ENCODE data around the gene KRTAP12-1. TPM values are rescaled to one million over a fixed set of nuclear protein-coding genes. Genes with fewer than 3 reads are reported as not detected.
"Not testable (repeated sequence)": the region's sequence is repeated elsewhere in the genome, so short reads cannot be mapped to it uniquely, and the experiment has no call there.

The KRTAP12-1 gene
- total RNA-seq, 1 experiment from 2014 or later = not detected

DNA sequence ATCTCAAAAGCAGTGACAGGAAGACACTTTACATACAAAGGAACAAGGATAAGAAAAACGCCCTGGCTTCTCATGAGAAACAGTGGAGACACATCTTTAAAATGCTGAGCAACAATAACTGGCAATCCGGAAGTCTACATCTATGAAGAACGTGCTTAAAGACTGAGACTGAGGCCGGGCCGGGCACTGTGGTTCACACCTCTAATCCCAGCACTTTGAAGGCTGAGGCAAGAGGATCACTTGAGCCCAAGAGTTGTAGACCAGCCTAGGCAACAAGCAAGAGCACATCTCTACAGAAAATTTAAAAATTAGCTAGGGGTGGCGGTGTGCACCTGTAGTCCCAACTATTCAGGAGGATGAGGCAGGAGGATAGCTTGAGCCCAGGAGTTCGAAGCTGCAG, 2.1 kb upstream of the KRTAP12-1 start:
- in situ Hi-C loops (cut with HindIII; ENCODE audit: low sequenced_read_pairs) = no loop called here
- no peak for DNase-seq (ENCODE audit: low spot score)

DNA sequence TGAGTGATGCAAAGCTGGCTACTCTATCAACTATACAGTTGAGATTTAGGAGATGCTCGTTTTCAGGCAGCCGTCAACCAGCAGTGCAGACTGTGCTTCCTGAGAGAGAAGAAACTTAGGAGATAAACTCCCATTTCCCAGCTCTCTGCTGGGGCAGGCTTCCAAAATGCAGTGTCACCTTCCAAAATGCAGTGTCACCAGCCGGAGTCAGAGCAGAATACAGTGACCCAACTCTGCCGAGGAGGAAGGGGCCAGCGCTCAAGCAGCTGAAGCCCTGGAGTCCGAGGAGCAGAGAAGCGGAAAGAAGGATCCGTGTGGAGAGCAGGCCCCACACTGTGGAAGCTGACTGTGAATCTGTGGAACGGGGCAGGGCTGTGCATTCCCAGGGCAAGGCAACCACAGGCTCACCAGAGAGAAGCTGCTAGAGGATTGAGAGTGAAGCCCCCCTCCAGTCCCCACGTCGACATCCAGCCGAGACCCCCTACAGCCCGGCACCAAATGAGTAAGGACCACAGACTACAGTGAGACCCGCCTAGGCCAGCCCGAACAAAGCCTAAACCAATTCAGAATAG, 703 bp upstream of the KRTAP12-1 start:
- DNase-seq (ENCODE audit: low spot score) = no peak
- in situ Hi-C loops (cut with HindIII; ENCODE audit: low sequenced_read_pairs) = no loop called here

DNA sequence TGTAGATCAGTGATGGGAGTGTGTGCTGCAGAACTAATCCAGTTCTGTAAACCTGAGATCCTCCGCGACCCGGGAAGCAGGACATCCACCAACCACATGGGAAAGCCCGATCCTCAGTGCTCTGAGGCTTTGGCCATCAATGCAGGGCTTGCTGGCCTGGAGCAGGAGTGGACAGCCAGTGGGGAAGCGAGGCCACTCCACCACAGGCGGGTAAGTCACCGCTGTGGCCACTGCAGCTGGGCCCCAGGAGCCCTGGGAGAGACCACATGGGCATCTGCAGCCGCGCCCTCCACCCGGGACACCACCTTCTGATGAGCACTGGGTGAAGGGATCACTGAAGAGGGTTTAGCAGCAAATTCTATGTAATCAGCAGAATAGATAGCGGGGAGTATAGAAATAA, 811 bp downstream of the KRTAP12-1 start:
- DNase-seq (ENCODE audit: low spot score) = no peak
- in situ Hi-C loops (cut with HindIII; ENCODE audit: low sequenced_read_pairs) = no loop called here

DNA sequence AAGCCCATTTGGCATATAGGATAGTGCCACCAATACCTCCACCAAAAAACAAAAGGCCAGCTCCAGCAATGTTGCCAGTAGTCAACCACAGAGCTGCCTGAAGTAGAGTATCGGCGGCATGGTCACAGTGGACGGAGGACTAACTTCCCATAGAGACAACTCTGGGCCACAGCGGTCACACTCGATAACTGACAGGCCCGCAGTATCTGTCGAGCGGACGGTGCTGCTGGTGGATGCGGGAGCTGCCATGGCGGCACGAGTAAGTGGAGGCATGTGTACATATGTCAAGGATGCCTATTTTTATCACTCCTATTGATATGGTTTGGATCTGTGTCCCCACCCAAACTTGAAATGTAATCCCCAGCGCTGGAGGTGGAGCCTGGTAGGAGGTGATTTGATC, 4.1 kb downstream of the KRTAP12-1 start:
- DNase-seq (ENCODE audit: low spot score) = no peak

DNA sequence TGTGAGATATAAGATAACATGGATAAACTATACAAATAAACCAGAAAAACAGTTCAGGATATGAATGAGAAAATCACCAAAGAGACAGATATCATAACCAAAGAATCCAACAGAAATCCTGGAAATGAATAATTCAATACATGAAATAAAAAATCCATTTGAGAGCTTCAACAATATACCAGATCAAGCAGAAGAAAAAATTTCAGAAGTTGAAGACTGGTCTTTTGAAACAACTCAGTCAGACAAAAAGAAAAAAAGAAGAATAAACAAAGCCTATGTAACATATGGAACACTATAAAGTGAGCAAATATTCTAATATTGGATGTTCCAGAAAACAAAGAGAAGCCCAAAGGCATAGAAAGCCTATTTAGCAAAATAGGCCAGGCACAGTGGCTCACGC, 10.1 kb downstream of the KRTAP12-1 start:
- in situ Hi-C loops (cut with HindIII; ENCODE audit: low sequenced_read_pairs) = no loop called here
- no peak for DNase-seq (ENCODE audit: low spot score)

More for the DNA sequence above, 4.1 kb downstream of the KRTAP12-1 start:
- in situ Hi-C loops (cut with HindIII; ENCODE audit: low sequenced_read_pairs) = no loop called here

DNA sequence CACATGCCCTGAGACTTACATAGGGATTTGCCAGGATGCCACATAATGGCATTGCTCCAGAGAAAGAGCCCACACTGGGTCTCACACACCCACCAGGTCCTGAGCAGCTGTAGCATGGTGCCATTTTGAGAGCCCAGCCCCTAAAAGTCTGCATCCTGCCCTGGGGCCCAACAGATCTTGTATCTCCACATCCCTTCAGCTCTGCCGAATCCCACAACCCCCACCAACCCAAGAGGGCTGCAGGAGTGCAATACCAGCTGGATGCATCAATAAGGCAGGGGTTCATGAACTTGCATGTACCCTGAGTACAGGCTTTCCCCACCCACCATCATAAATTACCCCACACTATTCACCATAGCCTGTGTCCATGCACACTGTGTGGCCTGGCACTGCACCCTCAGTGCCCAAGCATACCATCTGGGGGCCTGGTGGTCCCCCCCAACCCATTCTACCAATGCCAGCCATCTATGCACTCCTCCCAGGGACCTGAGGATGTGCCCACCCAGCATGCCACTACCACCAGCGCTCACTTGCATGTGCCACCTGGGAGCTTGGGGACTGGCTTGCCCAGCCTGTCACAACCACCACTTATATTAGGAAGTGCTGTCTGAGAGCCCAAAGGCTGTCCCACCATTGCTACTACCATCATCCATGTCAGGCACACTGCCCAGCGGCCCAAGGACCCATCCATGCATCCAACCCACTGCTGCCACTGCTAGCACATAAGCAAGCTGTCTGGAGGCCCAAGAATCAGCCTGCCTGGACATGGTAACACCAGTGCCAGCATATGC, 11.1 kb downstream of the KRTAP12-1 start:
- in situ Hi-C loops (cut with HindIII; ENCODE audit: low sequenced_read_pairs) = no loop called here
- DNase-seq (ENCODE audit: low spot score) = no peak

DNA sequence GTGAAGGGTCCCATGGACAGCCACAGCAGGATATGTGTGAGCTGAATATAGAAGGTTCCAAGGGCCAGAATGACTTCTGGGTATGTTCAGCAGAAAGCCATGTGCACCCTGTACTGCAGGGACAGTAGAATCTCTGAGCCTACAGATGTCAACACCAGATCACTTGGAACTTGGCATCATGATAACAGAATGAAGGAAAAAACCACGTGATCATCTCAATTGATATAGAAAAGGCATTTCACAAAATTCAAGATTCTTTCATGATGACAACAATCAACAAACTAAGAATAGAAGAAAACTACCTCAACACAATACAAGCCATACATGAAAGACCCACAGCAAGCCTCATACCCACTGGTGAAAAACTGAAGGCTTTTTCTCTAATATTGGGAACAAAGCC, 14.4 kb downstream of the KRTAP12-1 start:
- DNase-seq (ENCODE audit: low spot score) = no peak
- in situ Hi-C loops (cut with HindIII; ENCODE audit: low sequenced_read_pairs) = no loop called here

DNA sequence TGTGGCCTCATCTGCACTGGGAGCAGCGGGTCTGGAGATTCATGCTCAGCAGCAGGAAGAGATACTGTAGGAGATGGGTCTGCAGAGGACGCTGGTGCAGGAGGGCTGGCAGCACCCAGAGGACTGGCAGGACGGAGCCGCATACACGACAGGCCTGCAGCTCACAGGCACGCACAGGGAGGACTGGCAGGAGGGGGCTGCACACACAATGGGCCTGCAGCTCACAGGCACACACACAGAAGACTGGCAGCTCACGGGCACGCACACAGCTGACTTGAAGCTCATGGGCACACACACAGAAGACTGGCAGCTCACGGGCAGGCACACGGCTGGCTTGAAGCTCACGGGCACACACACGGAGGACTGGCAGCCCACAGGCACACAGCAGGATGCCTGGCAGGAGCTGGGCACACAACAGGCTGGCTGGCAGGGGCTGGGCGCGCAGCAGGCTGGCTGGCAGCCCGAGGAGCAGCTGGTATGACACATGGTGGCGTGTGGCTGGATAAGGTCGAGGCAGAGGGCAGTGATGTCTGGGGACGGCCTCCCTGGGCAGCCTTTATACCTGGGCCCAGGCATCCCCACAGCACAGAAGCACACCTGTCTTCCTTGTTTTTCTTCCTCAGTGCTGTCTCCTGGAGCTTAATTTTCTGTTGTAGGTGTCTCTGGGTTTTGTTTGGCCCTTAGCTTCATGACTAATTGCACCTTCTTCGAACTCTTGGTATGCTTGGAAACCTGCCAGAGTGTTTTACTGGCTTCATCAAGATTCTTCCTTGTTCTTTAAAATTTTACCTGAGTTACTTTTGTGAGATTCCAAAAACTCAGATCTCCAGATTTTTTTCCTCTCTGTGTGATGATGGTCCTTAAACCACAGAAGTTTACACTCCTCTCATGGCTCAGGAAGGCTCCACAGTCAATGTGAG, 15.3 kb downstream of the KRTAP12-1 start, which contains the start of gene KRTAP12-2:
TSS of gene KRTAP12-2 (minus strand) at position 527 of the 920 bp plus-strand sequence. CDS start at position 486, 41 bp downstream.
- in situ Hi-C loops (cut with HindIII; ENCODE audit: low sequenced_read_pairs) = no loop called here
- DNase-seq (ENCODE audit: low spot score) = peak; percentile 1

DNA sequence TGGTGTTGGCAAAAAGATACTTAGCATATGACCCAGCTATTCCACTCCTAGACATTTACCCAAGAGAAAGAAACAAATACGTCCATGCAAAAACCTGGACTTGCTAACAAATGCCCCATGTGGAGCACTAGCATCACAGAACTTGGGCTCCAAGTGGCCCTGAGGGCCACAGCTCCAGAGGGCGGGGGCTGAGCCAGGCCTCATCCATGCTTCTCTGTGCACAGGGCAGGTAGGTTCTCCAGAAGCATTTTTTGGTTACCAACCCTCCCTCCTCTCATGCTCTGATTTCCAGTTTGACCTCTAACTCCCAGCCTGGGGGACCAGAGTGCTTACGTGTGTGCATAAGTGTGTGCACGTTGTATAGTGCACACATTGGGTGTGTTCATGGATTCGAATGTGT, 17.3 kb downstream of the KRTAP12-1 start:
- in situ Hi-C loops (cut with HindIII; ENCODE audit: low sequenced_read_pairs) = no loop called here
- DNase-seq (ENCODE audit: low spot score) = no peak

DNA sequence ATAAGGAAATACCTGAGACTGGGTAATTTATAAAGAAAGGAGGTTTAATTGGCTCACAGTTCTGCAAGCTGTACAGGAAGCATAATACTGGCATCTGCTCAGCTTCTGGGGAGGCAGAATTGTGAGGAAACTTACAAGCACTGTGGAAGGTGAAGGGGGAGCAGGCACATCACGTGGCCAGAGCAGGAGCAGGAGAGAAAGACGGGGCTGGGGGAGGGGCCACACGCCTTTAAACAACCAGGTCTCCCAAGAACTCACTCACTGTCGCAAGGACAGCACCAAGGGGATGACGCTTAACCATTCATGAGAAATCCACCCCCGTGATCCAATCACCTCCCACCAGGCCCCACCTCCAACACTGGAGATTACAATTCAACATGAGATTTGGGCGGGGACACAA, 20.4 kb downstream of the KRTAP12-1 start:
- DNase-seq (ENCODE audit: low spot score); in situ Hi-C loops (cut with HindIII; ENCODE audit: low sequenced_read_pairs): not testable (repeated sequence)

DNA sequence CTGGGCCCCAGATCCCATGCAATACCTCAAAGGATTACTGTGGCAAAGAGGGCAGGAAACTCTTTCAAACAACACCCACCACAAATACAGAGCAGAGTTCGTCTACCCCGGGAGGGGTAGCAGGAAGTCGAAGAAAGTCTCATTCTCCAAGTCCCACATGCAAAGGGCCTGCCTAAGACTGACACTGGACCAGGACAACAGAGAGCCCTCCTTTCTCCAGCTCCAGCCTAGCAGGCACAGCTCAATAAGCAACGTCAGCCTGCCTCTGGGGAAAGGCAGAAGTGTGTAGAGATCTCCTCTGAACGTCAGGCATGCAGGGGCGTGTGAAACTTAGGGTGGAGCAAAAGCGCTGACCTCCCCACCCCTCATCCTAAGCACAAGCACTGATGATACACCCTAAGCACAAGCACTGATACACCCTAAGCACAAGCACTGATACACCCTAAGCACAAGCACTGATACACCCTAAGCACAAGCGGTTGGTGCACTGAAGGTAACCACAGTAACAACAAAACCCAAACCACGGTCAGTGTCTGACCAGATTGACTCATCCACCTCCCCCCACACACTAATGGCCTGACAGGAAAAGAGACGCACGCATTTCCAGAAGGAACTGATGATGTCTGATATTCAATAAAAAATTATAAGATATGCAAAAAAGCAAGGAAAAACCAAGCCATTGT, 22.9 kb downstream of the KRTAP12-1 start:
- in situ Hi-C loops (cut with HindIII; ENCODE audit: low sequenced_read_pairs) = no loop called here
- DNase-seq (ENCODE audit: low spot score) = no peak

DNA sequence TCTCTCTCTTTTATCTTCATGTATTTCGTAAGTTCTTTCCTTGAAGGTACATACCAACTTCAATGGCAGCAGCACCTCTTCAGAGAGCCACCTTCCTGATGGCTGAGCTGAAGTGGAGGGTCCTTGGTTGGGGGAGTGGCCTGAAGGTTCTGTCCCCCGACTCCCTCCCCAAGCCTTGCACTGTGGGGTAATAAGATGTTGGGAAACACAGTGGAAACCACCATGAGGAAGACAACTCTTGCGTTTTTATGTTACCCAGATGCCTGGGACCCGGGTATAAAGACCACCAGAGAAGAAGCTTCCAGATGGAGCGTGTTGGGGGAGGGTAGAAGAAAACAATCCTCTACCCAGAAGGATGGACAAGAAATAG, 23.4 kb downstream of the KRTAP12-1 start:
- in situ Hi-C loops (cut with HindIII; ENCODE audit: low sequenced_read_pairs) = no loop called here
- DNase-seq (ENCODE audit: low spot score) = no peak

DNA sequence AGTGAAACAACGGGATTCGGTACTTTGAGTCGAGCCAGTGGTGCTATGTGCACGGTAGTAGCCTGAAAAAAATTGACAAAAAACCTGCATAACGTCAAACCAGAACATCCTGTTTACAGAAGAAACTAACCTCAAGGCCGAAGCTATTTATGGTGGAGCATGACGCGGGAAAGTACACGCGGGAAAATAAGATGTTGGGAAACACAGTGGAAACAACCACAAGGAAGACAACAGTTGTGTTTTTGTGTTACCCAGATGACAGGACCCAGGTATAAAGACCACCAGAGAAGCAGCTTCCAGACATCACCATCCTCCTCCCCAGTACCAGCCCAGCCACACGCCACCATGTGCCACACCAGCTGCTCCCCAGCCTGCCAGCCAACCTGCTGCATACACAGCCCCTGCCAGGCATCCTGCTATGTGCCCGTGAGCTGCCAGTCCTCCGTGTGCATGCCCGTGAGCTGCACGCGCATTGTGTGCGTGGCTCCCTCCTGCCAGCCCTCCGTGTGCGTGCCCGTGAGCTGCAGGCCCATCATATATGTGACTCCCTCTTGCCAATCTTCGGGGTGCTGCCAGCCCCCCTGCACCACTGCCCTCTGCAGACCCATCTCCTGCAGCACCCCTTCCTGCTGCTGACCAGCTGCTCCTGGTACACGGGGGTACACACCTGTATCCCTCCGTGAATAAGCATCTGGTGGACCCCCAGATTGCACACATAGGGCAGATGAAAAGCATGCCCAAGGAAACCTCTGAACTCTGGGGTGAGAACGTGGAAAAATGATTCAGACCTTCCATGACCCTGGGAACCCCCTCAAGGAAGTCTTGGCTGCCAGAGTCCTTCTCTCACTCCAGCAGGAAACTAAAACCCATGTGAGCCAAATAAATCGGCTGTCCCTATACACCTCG, 24.1 kb downstream of the KRTAP12-1 start, which contains the start of gene KRTAP12-3:
TSS of gene KRTAP12-3 (plus strand) at position 298 of the 906 bp plus-strand sequence. CDS start at position 346, 48 bp downstream.
- DNase-seq (ENCODE audit: low spot score) = no peak
- in situ Hi-C loops (cut with HindIII; ENCODE audit: low sequenced_read_pairs) = no loop called here

DNA sequence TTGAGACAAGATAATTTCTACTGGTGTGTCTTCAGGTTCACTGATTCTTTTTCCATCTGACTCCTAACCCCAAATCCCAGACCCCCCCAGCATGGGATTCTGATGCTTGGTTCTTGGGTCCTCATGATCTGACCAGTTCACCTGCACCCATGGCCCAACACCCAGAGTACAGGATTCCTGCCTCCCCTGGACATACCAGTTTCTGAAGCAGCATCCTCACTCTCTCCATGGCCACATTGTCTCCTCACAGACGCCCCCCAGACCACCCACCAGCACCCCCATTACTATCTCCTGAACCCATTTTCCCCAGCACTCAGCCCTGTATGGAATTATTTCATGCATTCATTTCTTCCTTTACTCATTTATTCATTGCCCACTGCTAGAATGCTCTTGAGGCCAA, 25.1 kb downstream of the KRTAP12-1 start:
- DNase-seq (ENCODE audit: low spot score) = no peak

DNA sequence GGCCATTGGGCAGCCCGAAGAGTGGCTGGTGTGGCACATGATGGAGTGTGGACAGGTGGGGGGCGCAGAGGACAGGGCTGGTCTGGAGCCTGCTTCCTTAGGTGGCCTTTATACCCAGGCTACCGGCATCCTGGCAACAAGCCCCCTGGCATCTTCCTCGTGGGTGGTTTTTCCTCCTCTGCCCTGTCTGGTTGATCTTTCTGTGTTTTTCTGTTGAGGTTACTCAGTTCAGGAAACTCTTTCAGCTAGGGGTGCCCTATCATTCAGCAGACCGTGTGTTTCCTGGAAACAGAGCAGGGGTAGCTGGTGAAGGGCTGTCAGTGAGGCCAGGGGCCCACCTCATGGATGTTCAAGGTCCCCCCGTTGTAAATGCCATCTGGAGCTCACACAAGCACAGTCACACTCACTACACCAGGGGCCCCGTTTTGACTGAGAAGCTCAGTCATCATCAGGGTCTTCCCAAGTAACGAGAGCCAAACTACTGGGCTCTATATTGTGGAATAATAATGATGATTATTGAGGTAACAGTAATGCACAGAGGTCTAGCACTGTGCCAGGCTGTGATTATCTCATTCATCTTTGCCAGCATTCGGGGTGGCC, 27.3 kb downstream of the KRTAP12-1 start, which contains the start of gene KRTAP12-4:
TSS of gene KRTAP12-4 (minus strand) at position 84 of the 600 bp plus-strand sequence. CDS start at position 39, 45 bp downstream.
- no peak for DNase-seq (ENCODE audit: low spot score)
- in situ Hi-C loops (cut with HindIII; ENCODE audit: low sequenced_read_pairs) = no loop called here

More for the DNA sequence above, 25.1 kb downstream of the KRTAP12-1 start:
- in situ Hi-C loops (cut with HindIII; ENCODE audit: low sequenced_read_pairs) = no loop called here

DNA sequence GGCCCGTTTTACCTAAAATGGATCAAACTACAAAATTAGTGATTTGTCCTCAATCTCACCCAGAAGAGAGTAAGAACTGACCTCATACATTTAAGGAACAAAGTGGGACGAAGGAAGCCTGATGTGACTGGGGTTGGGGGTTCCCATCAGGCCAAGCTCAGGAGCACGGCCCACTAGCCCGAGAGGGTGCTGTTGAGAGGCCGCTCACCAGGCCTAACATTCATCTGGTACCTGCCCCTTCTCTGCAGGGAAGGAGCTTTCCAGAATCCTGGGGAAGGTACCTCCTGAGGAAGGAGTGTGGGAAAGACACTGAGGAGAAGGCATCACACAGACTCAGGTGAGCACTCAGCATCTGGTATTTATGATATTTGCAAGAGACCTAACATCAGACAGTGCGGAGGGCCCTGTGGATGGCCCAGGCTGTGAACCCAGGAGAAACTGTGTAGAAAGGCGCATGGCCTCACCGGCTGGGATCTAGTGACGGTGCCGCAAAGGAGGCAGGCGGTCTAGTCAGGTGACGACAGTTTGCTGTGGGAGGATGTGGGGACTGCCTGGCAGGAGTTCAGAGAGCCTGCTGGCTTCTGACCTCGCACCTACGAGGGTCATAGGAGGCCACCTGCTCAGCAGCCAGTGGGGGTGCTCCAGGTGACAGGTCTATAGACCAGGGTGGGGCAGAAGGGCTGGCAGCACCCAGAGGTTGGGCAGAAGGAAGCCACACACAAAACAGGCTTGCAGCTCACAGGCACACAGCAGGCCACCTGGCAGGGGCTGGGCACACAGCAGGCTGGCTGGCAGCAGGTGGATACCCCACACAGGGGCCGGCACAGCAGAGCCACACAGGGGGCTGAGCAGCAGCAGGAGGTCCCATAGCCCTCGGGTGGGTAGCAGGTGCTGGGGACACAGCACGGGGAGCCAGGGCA, 28.0 kb downstream of the KRTAP12-1 start:
- DNase-seq (ENCODE audit: low spot score) = no peak
- in situ Hi-C loops (cut with HindIII; ENCODE audit: low sequenced_read_pairs) = no loop called here

DNA sequence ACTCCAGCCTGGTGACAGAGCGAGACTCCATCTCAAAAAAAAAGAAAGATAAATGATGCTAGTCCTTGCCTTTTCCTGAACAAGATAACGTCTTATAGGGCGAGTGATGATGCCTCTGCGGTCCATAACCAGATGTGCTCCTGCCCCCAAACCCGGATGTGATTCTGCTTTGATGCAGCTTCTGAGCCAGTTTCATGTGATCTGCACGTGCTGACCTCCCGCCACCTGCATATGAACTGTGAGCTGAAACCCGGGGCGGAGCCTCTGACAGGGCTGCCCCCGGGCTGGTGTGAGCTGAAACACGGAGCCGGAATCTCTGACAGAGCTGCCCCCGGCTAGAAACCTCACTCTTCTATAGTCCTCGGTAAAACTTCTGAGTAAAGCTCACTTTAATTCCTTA, 28.8 kb downstream of the KRTAP12-1 start:
- in situ Hi-C loops (cut with HindIII; ENCODE audit: low sequenced_read_pairs) = no loop called here
- DNase-seq (ENCODE audit: low spot score) = no peak

All from G401 (cell line).